HuH-7.5 (cell line): ENCODE data around the gene ANGPT4.
A peak's percentile ranks its signal among the peaks of the same experiment; 100 is the strongest.
"Not testable (repeated sequence)": the region's sequence is repeated elsewhere in the genome, so short reads cannot be mapped to it uniquely, and the experiment has no call there.

Source experiments
- DNase-seq: peaks from one replicate; pipeline ENCODE4 v3.0.0; 2011; ENCODE audit warnings: low spot score

Gene ANGPT4

GRCh38 chr20:844473-845225, 71.5 kb downstream of the ANGPT4 start:
- DNase-seq, result peak; percentile 59

- no peak for DNase-seq
These were observed 72.2 kb downstream of the ANGPT4 start for GRCh38 chr20:843912-844311.

- no peak for DNase-seq
These were observed 73.6 kb downstream of the ANGPT4 start for GRCh38 chr20:842547-842940.

- DNase-seq, result peak; percentile 72
These were observed 74.3 kb downstream of the ANGPT4 start for GRCh38 chr20:841568-842546.

GRCh38 chr20:840858-841567, 75.1 kb downstream of the ANGPT4 start:
- peak; percentile 78 for DNase-seq

- no peak for DNase-seq
These were observed 75.7 kb downstream of the ANGPT4 start for GRCh38 chr20:840503-840857.

- DNase-seq, result no peak
These were observed 76.5 kb downstream of the ANGPT4 start for GRCh38 chr20:839626-840025.

GRCh38 chr20:839015-839414, 77.1 kb downstream of the ANGPT4 start:
- no peak for DNase-seq

- no peak for DNase-seq
These were observed 79.9 kb downstream of the ANGPT4 start for GRCh38 chr20:836190-836589.

- DNase-seq, result no peak
These were observed 80.5 kb downstream of the ANGPT4 start for GRCh38 chr20:835608-836045.

GRCh38 chr20:834151-834746, 81.9 kb downstream of the ANGPT4 start:
- DNase-seq, result no peak

GRCh38 chr20:833450-834150, 82.5 kb downstream of the ANGPT4 start, which contains the start of gene FAM110A:
Gene FAM110A, plus strand, starts transcription at chr20:833715. Its CDS starts 11,090 bp downstream, at chr20:844805.
- DNase-seq, result peak; percentile 94

- no peak for DNase-seq
These were observed 83.0 kb downstream of the ANGPT4 start for GRCh38 chr20:833121-833449.

GRCh38 chr20:831956-832355, 84.2 kb downstream of the ANGPT4 start:
- no peak for DNase-seq

GRCh38 chr20:831251-831650, 84.9 kb downstream of the ANGPT4 start:
- no peak for DNase-seq

- no peak for DNase-seq
These were observed 86.1 kb downstream of the ANGPT4 start for GRCh38 chr20:830011-830521.

- no peak for DNase-seq
These were observed 86.6 kb downstream of the ANGPT4 start for GRCh38 chr20:829551-829950.

GRCh38 chr20:828987-829386, 87.1 kb downstream of the ANGPT4 start:
- no peak for DNase-seq

- not testable (repeated sequence) for DNase-seq
These were observed 88.2 kb downstream of the ANGPT4 start for GRCh38 chr20:827981-828380.

- DNase-seq, result no peak
These were observed 89.3 kb downstream of the ANGPT4 start for GRCh38 chr20:826695-827323.
